ENCODE results near the gene APELA.

APELA gene

GRCh38 chr4:164943192-164943591 lies 66.2 kb downstream of the APELA start:
- no peak for TF ChIP-seq CTCF (IDR thresholded peaks at IDR 0.05)
- peaks cover 20% of the 10 kb centered on the region for H3K27me3 Mint-ChIP-seq (ENCODE audit: low read depth, poor library complexity)
- no peak overlapping the region for H3K4me3 Mint-ChIP-seq
- no peaks in the 10 kb centered on the region for H3K36me3 Mint-ChIP-seq (ENCODE audit: low read depth)
- DNase-seq = no peak
- no peak overlapping the region for H3K27ac Mint-ChIP-seq
- peaks cover 13% of the 10 kb centered on the region for H3K4me1 Mint-ChIP-seq
- no peaks in the 10 kb centered on the region for H3K9me3 Mint-ChIP-seq

GRCh38 chr4:164945146-164945545 lies 68.2 kb downstream of the APELA start:
- no peak for DNase-seq
- Mint-ChIP-seq H3K36me3 (ENCODE audit: low read depth) (no peaks in the 10 kb centered on the region), H3K27me3 (ENCODE audit: low read depth, poor library complexity) (peaks cover 27% of the 10 kb centered on the region), H3K4me3 (no peak overlapping the region), H3K27ac (no peak overlapping the region), H3K9me3 (no peaks in the 10 kb centered on the region), H3K4me1 (peaks cover 8% of the 10 kb centered on the region)
- TF ChIP-seq CTCF (IDR thresholded peaks at IDR 0.05) = no peak

- TF ChIP-seq CTCF (IDR thresholded peaks at IDR 0.05) = no peak
- peaks cover 6% of the 10 kb centered on the region for H3K4me1 Mint-ChIP-seq
- H3K27ac Mint-ChIP-seq = no peak overlapping the region
- H3K36me3 Mint-ChIP-seq (ENCODE audit: low read depth) = no peaks in the 10 kb centered on the region
- H3K27me3 Mint-ChIP-seq (ENCODE audit: low read depth, poor library complexity) = peaks cover 32% of the 10 kb centered on the region
- H3K4me3 Mint-ChIP-seq = no peak overlapping the region
- no peaks in the 10 kb centered on the region for H3K9me3 Mint-ChIP-seq
- DNase-seq = no peak
Observed at GRCh38 chr4:164946810-164947209, 69.8 kb downstream of the APELA start.
